Limb (tissue), 2 donors: ENCODE results near the gene PTX4.

ENCODE experiments used
- DNase-seq, 2 donors: peaks; one replicate each; pipeline ENCODE4 v3.0.0-alpha.2; 2016; ENCODE audit errors: extremely low spot score in 2 of 2

The PTX4 gene

GRCh38 chr16:1461146-1461545, 27.6 kb downstream of the PTX4 start:
- DNase-seq = no peak

- no peak for DNase-seq
Observed at GRCh38 chr16:1460602-1461138, 28.1 kb downstream of the PTX4 start.

GRCh38 chr16:1459967-1460366, 28.8 kb downstream of the PTX4 start:
- DNase-seq = no peak

GRCh38 chr16:1458977-1459341, 29.8 kb downstream of the PTX4 start:
- DNase-seq = no peak

DNA sequence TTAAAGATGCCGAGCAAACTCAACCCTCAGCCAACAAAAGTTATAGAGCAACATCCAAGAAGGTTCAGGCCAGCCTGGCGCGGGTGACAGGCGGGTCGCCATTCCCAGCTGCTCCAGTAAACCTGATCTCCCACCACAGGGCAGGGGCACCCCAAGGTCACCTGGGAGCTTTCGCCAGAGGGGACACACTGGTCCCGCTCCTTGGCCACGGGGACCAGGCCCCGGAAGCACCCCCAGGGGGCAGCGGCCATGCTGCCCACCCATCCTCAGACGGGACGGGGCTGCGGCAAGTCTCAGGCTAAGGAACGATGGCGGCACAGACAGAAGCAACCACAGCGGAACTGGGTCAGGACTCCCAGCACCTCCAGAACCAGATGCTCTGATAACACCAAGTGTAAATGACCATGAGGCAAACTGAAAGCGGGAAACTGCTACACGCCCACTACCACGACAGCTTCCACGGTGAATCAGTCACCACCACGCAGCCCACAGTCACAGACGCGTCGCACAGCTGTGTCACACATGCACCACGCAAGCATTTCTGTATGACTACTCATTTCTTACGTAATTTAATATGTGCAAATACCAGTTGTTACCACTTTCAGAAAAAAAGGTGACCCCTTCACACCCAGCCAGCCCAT, 30.3 kb downstream of the PTX4 start:
- no peak for DNase-seq

GRCh38 chr16:1457489-1458245, 31.1 kb downstream of the PTX4 start:
- no peak for DNase-seq

GRCh38 chr16:1456951-1457350, 31.8 kb downstream of the PTX4 start:
- no peak for DNase-seq

DNA sequence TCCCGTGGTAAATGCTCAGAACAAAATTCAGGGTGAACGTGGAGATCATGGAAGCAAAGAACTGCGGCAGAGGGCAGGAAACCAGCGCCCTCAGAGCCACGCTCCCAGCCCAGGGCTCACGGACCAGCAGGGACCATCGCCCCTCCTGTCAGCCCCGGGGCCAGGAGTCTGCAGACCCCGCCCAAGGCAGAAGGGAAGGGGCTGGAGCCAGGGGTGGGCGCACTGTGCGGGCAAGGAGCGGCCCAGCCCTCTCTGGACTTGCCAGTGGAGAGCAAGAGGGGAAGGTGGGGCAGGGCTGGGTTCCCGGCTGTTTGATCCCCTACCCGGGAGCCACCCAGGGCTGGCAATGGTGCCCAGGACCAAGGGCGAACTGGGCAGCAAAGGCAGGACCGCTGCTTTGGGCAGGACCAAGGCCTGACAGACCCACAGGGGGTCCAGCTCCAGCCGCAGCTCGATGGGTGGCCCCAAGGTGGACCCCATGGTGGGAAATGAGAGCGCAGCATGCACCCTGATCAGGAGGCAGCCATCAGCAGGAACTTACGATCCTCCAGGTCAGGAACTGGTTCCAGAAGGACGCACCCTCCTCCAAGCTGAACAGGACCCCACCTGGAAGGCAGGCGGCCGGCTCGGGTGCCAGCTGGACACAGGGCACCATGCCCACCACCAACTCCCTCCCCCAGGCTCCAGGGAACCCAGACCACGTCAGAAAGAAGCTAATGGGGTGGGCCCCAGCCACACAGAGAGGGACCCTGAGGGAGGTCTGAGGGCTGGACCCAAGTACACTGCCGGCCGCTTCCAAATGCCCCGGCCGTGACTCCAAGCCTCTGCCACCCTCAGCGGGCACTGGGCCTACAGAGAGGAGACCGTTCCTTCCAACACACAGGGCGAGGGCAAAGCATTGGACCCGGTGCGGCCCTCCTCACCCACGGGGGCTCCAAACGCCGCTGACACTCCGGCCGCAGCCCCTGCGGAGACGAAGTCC, 33.3 kb downstream of the PTX4 start:
- no peak for DNase-seq

- no peak for DNase-seq
Observed at GRCh38 chr16:1454561-1454960, 34.2 kb downstream of the PTX4 start.

- DNase-seq = no peak
Observed at GRCh38 chr16:1453316-1453715, 35.4 kb downstream of the PTX4 start.

DNA sequence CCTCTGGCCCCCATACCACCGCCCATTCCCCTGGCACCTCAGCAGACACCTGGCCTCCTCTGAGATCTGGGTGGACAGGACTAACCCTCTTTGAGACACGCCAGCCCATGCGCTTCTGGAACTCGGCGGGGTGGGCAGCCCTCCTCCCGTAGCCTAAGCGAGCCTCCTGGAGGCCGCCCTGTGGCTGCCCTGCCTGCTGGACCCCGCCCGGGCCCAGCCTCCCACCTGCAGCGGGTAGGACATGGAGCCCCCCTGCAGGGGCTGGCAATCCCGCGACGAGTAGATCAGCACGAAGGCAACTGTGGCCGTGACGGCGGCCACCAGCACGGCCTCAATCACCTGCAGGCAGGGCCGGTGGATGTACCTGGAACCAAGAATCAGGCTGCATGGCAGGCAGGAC, 36.2 kb downstream of the PTX4 start:
- no peak for DNase-seq

DNA sequence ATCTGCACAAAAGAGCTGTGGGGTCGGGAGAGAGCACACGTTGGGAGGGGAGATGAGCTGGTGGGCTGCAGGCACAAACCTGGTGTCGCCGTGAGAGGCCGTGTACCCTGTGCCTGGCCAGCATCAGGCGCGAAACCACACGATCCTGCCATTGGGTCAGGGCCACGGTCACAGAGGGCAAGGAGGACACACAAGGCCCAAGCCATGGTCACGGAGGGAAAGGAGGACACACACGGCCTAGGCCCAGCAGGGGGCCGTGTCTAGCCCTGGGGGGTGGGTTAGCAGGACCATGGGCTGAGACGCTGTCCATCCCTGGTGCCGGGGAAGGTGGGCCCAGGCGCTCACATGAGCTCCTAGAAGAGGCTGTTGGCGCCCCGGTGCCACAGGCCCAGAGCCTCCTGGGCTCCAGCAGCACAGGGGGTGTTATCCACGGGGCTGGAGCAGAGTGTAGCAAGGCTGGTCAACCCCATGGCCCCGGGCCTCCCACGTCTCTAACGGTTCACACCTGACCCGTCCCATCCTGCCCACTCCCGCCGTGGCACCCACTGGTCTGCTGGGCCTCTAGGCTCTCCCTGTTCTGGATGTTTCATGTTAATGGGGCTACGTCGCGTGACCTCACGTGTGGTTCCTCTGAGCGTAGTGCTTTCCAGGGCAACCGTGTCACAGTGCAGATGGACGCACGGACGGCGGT, 36.9 kb downstream of the PTX4 start:
- DNase-seq = no peak

DNA sequence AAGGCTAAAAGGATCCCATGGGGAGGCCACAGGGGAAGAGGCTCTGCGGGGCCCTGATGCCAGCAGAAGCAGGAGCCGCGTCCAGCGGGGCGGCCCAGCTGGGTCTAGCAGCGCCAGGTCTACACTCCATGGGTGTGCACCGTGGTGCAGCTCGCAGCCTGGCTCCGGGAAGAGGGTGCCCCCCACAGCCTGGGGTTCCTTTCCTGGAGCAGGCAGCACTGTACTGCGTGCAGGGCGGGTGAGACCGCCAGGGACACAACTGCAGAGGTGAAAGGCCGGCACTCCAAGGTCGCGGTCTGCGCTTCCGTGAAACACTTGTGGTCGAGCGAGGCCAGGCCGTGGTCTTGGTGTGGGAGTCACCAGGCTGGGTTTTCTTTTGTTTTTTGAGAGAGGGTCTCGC, 37.9 kb downstream of the PTX4 start:
- DNase-seq = no peak

DNA sequence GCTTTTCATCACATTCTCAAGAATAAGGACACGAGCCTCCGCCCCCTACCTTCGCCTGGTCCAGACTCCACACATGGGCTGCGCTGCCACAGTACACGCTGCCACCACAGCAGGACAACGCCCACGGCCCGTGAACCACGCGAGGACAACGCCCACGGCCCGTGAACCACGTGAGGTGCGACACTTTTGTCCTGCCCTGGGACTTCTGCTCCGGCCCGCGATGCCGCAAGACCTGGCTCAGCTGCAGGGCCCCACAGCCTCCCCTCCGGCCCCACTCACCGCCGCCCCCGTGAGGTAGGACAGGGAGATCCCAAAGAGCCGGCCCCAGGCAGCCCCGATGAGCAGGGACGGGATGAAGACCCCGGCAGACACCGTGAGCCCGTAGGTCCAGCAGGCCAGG, 38.5 kb downstream of the PTX4 start:
- no peak for DNase-seq

DNA sequence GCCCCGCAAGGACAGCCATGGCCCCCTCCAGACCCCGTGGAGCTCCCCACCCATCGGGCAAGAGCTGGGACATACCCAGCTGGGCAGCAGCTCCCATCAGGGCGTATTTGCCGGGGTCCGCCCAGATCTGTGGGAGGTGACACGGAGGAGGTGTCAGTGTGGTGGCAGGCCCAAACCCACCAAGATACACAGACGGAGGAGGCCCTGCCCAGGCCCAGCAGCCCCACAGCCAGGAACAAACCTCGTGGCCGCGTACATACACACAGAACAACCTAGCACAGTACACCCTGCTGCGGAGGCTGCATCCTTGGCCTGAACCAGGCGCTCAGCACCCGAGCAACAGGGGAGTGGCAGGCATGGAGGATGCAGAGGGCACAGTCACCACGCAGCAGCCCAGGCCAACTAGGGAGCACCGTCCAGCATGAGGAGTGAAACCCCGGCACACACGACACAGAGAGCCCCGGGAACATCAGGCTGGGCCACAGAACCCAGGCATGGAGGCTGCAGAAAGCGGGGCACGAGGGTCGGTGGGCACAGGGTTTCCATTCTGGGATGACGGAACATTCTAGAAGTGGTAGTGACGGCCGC, 39.4 kb downstream of the PTX4 start:
- DNase-seq = no peak

GRCh38 chr16:1448536-1449116, 40.1 kb downstream of the PTX4 start:
- DNase-seq = no peak

- DNase-seq = no peak
Observed at GRCh38 chr16:1447965-1448364, 40.8 kb downstream of the PTX4 start.

DNA sequence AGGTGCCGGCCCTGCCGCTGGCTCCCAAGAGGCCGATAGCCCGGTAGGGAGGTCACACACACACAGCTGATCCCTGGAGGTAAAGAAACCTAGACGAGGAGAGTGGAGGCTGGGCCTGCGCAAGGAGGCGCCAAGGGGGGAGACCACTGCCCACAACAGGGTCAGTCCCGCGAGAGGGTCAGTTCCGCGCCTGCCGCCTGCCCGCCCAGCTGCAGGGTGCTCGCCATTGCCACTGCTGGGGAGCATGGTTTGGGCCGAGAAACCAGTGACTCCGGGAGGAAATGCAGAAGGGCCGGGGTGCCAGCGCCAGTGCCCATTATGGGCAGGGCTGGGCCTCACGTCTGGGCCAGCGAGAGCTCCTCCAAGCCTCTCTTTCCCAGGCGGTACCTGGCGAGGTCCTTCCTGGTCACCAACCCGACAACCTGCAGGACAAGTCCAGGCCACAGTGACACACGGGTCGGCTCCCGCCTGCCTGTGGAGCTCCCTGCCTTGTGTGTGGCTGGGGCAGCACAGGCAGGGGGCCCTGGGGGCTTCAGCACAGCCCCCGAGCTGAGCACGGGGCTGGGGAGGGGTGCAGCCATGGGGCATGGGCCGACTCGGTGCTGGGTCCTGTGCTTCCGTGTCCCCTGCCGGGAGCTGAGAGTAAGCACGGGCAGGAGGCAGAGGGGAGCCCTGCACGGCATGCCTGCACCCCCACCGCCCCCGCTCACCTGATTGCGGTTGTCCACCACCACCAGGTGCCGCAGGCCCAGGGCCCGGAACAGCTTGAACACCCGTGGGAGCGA, 42.3 kb downstream of the PTX4 start:
- DNase-seq = no peak

DNA sequence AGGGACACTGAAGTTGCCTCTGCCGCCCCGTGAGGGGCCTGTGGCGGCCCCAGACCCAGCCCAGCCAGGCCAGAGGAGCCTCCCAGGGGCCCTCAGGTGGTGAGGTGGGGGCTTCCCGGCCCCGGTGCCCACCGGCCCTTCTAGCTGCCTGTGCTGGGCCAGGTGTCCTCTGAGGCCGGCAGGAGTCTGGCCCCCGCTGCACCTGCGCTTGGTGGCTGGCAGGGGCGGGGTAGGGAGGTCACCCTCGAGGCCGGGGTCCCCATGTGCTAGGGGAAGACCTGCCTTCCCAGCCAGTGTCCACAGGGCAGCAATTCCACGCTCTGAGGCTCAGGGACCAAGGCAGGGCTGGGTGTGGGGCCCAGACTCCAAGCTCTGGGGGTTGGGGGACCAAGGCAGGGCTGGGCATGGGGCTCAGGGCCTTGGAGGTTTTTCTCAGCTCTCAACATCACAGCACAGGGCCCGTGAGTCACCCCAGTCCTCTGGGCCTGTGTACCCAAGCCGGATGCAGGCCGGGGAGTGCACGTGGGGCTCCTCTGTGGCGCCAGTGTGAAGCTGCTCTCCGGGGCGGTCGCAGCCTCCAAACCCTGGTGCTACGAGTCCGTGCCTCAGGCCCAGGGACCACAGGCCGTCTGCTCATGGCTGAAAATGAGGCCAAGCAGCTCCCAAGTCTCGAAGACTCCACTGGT, 43.1 kb downstream of the PTX4 start:
- DNase-seq = no peak
